H1 (cell line): ENCODE measurements around the gene VPS35L. TPM values are rescaled to one million over a fixed set of nuclear protein-coding genes. Genes with fewer than 3 reads are reported as not detected.

Experiments
- MAFK ChIP-seq: IDR thresholded peaks from 2 replicates; pipeline ENCODE4 v1.6.1; 2012; ENCODE audit warnings: low read depth, mild to moderate bottlenecking, improper control_type of control experiment, low read length
- RFX5 ChIP-seq: IDR thresholded peaks from 2 replicates; pipeline ENCODE4 v1.6.1; 2011; ENCODE audit warnings: low read depth, low read length, improper control_type of control experiment, borderline replicate concordance
- SAP30 ChIP-seq: fragments of 300-600 bp; sonication (generic); IDR thresholded peaks from 2 replicates; pipeline ENCODE4 v1.7.1; 2012; ENCODE audit warnings: low read length, moderate library complexity, mild to moderate bottlenecking, inconsistent platforms; ENCODE audit not compliant: insufficient read depth, insufficient replicate concordance
- SUZ12 ChIP-seq: fragments of 200-600 bp; sonication (generic); IDR thresholded peaks from 2 replicates; pipeline ENCODE4 v1.6.1; 2012; ENCODE audit warnings: mild to moderate bottlenecking, inconsistent platforms, low read length, moderate library complexity, mixed read lengths
- polyA plus RNA-seq, 7 experiments: library from polyadenylated mRNA; depleted of rRNA in 3 of 7; stranded (reverse) in 5 of 7; unstranded in 2 of 7; fragments of >200 nt in 5 of 7; fragments of 200-250 nt in 2 of 7; gene quantifications; 1 replicate in 5 of 7; 2 replicates in 1 of 7; 4 replicates in 1 of 7; pipeline versions ENCODE4 v1.2.1 to v1.2.3, GENCODE V29; 2011 to 2013; ENCODE audit warnings: missing spikeins in 2 of 7, mixed read lengths in 2 of 7
- total RNA-seq: library from RNA; stranded (reverse); fragmentation: NEBNext Ultra II Directional; extraction: Animal tissue kit (Norgen Biotek cat#: 25700); gene quantifications from 2 replicates; pipeline ENCODE4 v1.2.1, GENCODE V29; 2021
- TF ChIP-seq, protein P1 (sequence below): IDR thresholded peaks from 2 replicates; pipeline ENCODE4 v1.6.1; 2012; ENCODE audit warnings: low read length, inconsistent platforms
- TF ChIP-seq, protein P2 (sequence below): IDR thresholded peaks from 2 replicates; pipeline ENCODE4 v1.6.1; 2011; ENCODE audit warnings: low read depth, mild to moderate bottlenecking, low read length; ENCODE audit not compliant: insufficient read depth

The VPS35L gene
- total and polyA plus RNA-seq, 2 of the 8 experiments (the other 6 are each of a cell fraction or from before 2014, with no cell fraction given): 31.5 to 57.1 TPM

DNA sequence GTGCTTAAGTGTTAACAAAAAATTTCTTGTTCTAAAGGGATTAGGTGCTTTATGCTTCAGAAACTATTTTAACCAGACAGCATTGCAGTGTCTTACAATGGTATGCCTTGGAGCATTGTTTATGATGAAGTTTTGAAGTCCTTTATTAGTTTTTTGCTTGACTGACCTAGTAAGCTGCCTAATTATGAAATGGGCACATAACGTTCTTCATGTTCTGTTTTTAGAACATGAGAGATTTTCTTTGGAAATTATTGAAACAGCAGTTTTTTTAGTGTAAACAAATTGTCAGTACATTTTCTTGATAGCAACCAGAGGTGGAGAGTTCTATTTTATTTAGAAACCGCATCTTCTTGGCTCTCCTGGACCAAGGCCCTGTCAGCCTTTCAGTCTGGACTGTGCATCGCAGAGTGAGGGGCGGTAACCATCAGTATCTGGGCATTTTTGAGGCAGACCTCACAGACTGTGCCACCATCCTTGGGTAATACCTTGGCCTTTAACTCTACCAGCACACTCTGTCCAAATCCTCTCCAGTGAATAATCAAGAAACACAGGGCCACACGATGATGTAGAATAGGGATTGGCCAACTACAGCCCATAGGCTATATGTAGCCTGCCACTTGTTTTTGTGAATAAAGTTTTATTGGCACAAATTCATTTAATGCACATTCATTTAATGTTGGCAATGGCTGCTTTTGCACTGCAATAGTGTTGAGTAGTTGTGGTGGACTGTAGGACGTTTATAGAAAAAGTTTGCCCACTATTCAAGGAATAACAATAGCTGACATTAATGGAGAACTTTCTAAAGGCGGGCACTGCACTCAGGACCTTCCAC, 81.1 kb downstream of the VPS35L start (continued):
- TF ChIP-seq, protein P1, sequence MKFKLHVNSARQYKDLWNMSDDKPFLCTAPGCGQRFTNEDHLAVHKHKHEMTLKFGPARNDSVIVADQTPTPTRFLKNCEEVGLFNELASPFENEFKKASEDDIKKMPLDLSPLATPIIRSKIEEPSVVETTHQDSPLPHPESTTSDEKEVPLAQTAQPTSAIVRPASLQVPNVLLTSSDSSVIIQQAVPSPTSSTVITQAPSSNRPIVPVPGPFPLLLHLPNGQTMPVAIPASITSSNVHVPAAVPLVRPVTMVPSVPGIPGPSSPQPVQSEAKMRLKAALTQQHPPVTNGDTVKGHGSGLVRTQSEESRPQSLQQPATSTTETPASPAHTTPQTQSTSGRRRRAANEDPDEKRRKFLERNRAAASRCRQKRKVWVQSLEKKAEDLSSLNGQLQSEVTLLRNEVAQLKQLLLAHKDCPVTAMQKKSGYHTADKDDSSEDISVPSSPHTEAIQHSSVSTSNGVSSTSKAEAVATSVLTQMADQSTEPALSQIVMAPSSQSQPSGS: no peak
- TF ChIP-seq SAP30: no peak
- TF ChIP-seq MAFK: no peak
- TF ChIP-seq RFX5: no peak
- TF ChIP-seq SUZ12: no peak
- TF ChIP-seq, protein P2, sequence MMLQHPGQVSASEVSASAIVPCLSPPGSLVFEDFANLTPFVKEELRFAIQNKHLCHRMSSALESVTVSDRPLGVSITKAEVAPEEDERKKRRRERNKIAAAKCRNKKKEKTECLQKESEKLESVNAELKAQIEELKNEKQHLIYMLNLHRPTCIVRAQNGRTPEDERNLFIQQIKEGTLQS: no peak
- TF ChIP-seq, all 59 proteins: peak for 0
